K562 (cell line): ENCODE results near the gene METTL23. TPM values are rescaled to one million over a fixed set of nuclear protein-coding genes. Genes with fewer than 3 reads are reported as not detected.
"Not testable (repeated sequence)": the region's sequence is repeated elsewhere in the genome, so short reads cannot be mapped to it uniquely, and the experiment has no call there.

ENCODE experiments used
- ATAC-seq: fragments of 200-7000 bp; cut with Tn5 transposase; 3 replicates; pipeline ENCODE4 v1.9.1; 2020; ENCODE audit warnings: moderate library complexity
- BruUV-seq: library from RNA; stranded (reverse); fragments of 400-500 nt; replicated peaks from 2 replicates; lab custom pipeline; 2021; lab: Mats Ljungman, UMichigan
- CTCF ChIA-PET: fragments of 300-600 bp; formaldehyde crosslinking; extraction: SDS; loops from one replicate; lab custom pipeline; 2021; ENCODE audit warnings: low intra/inter-chr PET ratio; lab: Yijun Ruan, JAX
- POLR2A ChIA-PET: fragments of 300-600, 350-650 bp; sonication (Branson Sonifier 250); formaldehyde crosslinking; extraction: SDS; loops from one replicate; lab custom pipeline; 2021; ENCODE audit warnings: antibody characterized with exemption, inconsistent platforms; lab: Yijun Ruan, JAX
- DNase-seq, 4 experiments: peaks; one replicate each; pipeline versions ENCODE4 v3.0.0 to v3.0.0-alpha.2; 2011 to 2018; ENCODE audit warnings: low spot score in 3 of 4, mixed read lengths in 3 of 4; ENCODE audit errors: extremely low read depth in 1 of 4
- FAIRE-seq: peaks from 2 replicates; lab custom pipeline; 2011; peaks lifted over from hg19 to GRCh38; lab: Jason Lieb, UNC
- H2AFZ ChIP-seq: 2 replicates; pipeline ENCODE4 v1.6.0; 2011; ENCODE audit warnings: low read depth, low read length, control low read depth, inconsistent platforms
- H3K27ac ChIP-seq: fragments of 200-600 bp; 3 replicates; pipeline ENCODE4 v1.8.0; 2011; ENCODE audit warnings: low read depth, mild to moderate bottlenecking, control low read depth, inconsistent platforms, low read length, moderate library complexity, mixed read lengths; ENCODE audit errors: extremely low read depth
- H3K27me3 ChIP-seq, 2 experiments: fragments of 300-600 bp in 1 of 2; 2 replicates in 1 of 2; 3 replicates in 1 of 2; pipeline versions ENCODE4 v1.6.0 to v1.8.0; 2011; ENCODE audit warnings: inconsistent platforms in 2 of 2, low read length in 2 of 2, mild to moderate bottlenecking in 1 of 2, mixed read lengths in 1 of 2, moderate library complexity in 1 of 2; ENCODE audit not compliant: control insufficient read depth in 2 of 2, insufficient read depth in 2 of 2
- H3K36me3 ChIP-seq: fragments of 300-600 bp; 3 replicates; pipeline ENCODE4 v1.8.0; 2011; ENCODE audit warnings: mild to moderate bottlenecking, low read length, inconsistent platforms; ENCODE audit not compliant: control insufficient read depth, insufficient read depth
- H3K4me1 ChIP-seq, 2 experiments: fragments of 200-600 bp in 1 of 2; replicated peaks in 1 of 2; 2 replicates in 1 of 2; 3 replicates in 1 of 2; pipeline versions ENCODE4 v1.5.1 to v1.8.0; 2011; ENCODE audit warnings: inconsistent platforms in 2 of 2, low read length in 2 of 2, mild to moderate bottlenecking in 1 of 2, mixed read lengths in 1 of 2, moderate library complexity in 1 of 2; ENCODE audit not compliant: control insufficient read depth in 2 of 2, insufficient read depth in 2 of 2
- H3K4me2 ChIP-seq: 2 replicates; pipeline ENCODE4 v1.6.1; 2011; ENCODE audit warnings: low read length, control low read depth, inconsistent platforms, mixed read lengths; ENCODE audit not compliant: insufficient read depth
- H3K4me3 ChIP-seq: fragments of 200-600 bp; sonication (generic), shearing (Covaris generic); 2 replicates; pipeline ENCODE4 v1.5.1; 2016; ENCODE audit warnings: control low read depth, inconsistent platforms
- H3K79me2 ChIP-seq: fragments of 200-600 bp; 3 replicates; pipeline ENCODE4 v1.8.0; 2011; ENCODE audit warnings: low read length, inconsistent platforms; ENCODE audit not compliant: control insufficient read depth, insufficient read depth
- H3K9ac ChIP-seq, 2 experiments: 2 replicates each; pipeline versions ENCODE4 v1.6.0 to v1.6.1; 2011; ENCODE audit warnings: low read depth in 2 of 2, low read length in 2 of 2, control low read depth in 1 of 2, inconsistent platforms in 1 of 2, mild to moderate bottlenecking in 1 of 2, mixed read lengths in 1 of 2; ENCODE audit not compliant: insufficient read depth in 1 of 2
- H3K9me1 ChIP-seq: one replicate; pipeline ENCODE4 v1.6.0; 2011; ENCODE audit warnings: inconsistent platforms, mild to moderate bottlenecking, low read length, moderate library complexity; ENCODE audit not compliant: control insufficient read depth, insufficient read depth
- H3K9me3 ChIP-seq: replicated peaks from 2 replicates; pipeline ENCODE4 v1.5.1; 2011; ENCODE audit warnings: low read depth, low read length, inconsistent platforms; ENCODE audit not compliant: control insufficient read depth, insufficient read depth
- H4K20me1 ChIP-seq: replicated peaks from 2 replicates; pipeline ENCODE4 v1.6.1; 2011; ENCODE audit warnings: low read length, inconsistent platforms, mixed read lengths; ENCODE audit not compliant: control insufficient read depth, insufficient read depth
- BCLAF1 ChIP-seq, 2 experiments: fragments of 450-650 bp in 1 of 2; IDR thresholded peaks; 2 replicates each; pipeline ENCODE4 v1.6.1; 2011 to 2017; ENCODE audit warnings: low read depth in 2 of 2, antibody characterized with exemption in 1 of 2, borderline replicate concordance in 1 of 2, low read length in 1 of 2, mild to moderate bottlenecking in 1 of 2, mixed read lengths in 1 of 2; ENCODE audit not compliant: control insufficient read depth in 1 of 2
- CEBPB ChIP-seq: fragments of 450-650 bp; IDR thresholded peaks from 2 replicates; pipeline ENCODE4 v1.6.1; 2016; ENCODE audit warnings: missing genetic modification characterization, missing compliant biosample characterization
- EWSR1 ChIP-seq: fragments of 450-650 bp; IDR thresholded peaks from 2 replicates; pipeline ENCODE4 v1.6.1; 2018; ENCODE audit warnings: borderline replicate concordance, mild to moderate bottlenecking, low read depth, moderate library complexity; ENCODE audit not compliant: partially characterized antibody
- HMBOX1 ChIP-seq: sonication (generic); IDR thresholded peaks from 2 replicates; pipeline ENCODE4 v1.6.1; 2016
- KDM5B ChIP-seq: fragments of 200-600 bp; sonication (generic); IDR thresholded peaks from 2 replicates; pipeline ENCODE4 v1.6.1; 2012; ENCODE audit warnings: low read depth, mild to moderate bottlenecking, moderate library complexity, low read length, control low read depth, inconsistent platforms; ENCODE audit not compliant: insufficient replicate concordance
- NFATC3 ChIP-seq: fragments of 450-650 bp; IDR thresholded peaks from 2 replicates; pipeline ENCODE4 v1.6.1; 2017; ENCODE audit warnings: mild to moderate bottlenecking
- POLR2A ChIP-seq: fragments of 450-650 bp; conservative IDR thresholded peaks from 2 replicates; pipeline ENCODE4 v1.6.1; 2016
- POLR2AphosphoS2 ChIP-seq: IDR thresholded peaks from 2 replicates; pipeline ENCODE4 v1.6.1; 2012; ENCODE audit warnings: low read length, improper control_type of control experiment
- POLR2B ChIP-seq: fragments of 450-650 bp; IDR thresholded peaks from 2 replicates; pipeline ENCODE4 v1.6.1; 2018; ENCODE audit warnings: low read depth; ENCODE audit not compliant: partially characterized antibody
- POLR2G ChIP-seq: fragments of 200-400 bp; formaldehyde crosslinking; IDR thresholded peaks from 2 replicates; pipeline ENCODE4 v1.6.1; 2017; ENCODE audit warnings: low read depth, mild to moderate bottlenecking, antibody characterized with exemption, low read length, moderate library complexity
- SUPT5H ChIP-seq: fragments of 450-650 bp; IDR thresholded peaks from 2 replicates; pipeline ENCODE4 v1.6.1; 2016
- THRB ChIP-seq: fragments of 450-650 bp; formaldehyde crosslinking; conservative IDR thresholded peaks from 2 replicates; pipeline ENCODE4 v1.4.0; 2022; ENCODE audit warnings: mild to moderate bottlenecking, missing genetic modification characterization
- ZNF551 ChIP-seq: fragments of 250-450 bp; sonication (Bioruptor Pico); IDR thresholded peaks from 2 replicates; pipeline ENCODE4 v1.5.0; 2021; ENCODE audit warnings: mild to moderate bottlenecking, moderate library complexity
- WGBS: fragments of 100-300 bp; shearing (Covaris generic); methylation state at CpG from one replicate; pipeline ENCODE4 v1.1.6; 2016; ENCODE audit warnings: low coverage, mixed read lengths; ENCODE audit not compliant: insufficient coverage; ENCODE audit errors: missing lambda C conversion rate; 5-methylcytosine and 5-hydroxymethylcytosine counted together
- in situ Hi-C: fragments of 300-500 bp; cut with MboI; formaldehyde crosslinking; loops from 4 replicates; pipeline ENCODE4 v1.15.0; 2018; ENCODE audit warnings: inconsistent platforms, mixed read lengths
- intact Hi-C: fragments of 100-400 bp; cut with micrococcal nuclease; formaldehyde crosslinking; loops from 2 replicates; pipeline ENCODE4 v1.14.2; 2022
- polyA plus RNA-seq, 8 experiments: library from polyadenylated mRNA; depleted of rRNA in 4 of 8; stranded (reverse) in 5 of 8; unstranded in 3 of 8; fragments of >200 nt; fragmentation: Nextera tagmentation in 2 of 8; fragmentation: Illumina TruSeq in 1 of 8; extraction: Ambion mirVana in 2 of 8; extraction: Trizol in 1 of 8; gene quantifications; 2 replicates each; pipeline versions ENCODE4 v1.2.1 to v1.2.3, GENCODE V29; 2011 to 2014; ENCODE audit warnings: inconsistent platforms in 1 of 8, missing spikeins in 1 of 8
- total RNA-seq, 7 experiments: library from RNA; depleted of rRNA in 6 of 7; stranded (reverse); fragments of >200 nt in 6 of 7; fragmentation: Illumina TruSeq in 2 of 7; extraction: Trizol in 2 of 7; gene quantifications; 2 replicates each; pipeline versions ENCODE4 v1.2.1 to v1.2.3, GENCODE V29; 2011 to 2021; ENCODE audit warnings: low replicate concordance in 1 of 7

Gene METTL23
- total and polyA plus RNA-seq, 9 of the 15 experiments (the other 6 are each of a cell fraction or from before 2014, with no cell fraction given): 29.4 to 67.3 (median 41.6) TPM

- H2AFZ ChIP-seq, H3K27me3 ChIP-seq, intact Hi-C loops, H3K9me1 ChIP-seq: not testable (repeated sequence)
- peaks cover 15 to 23% of the 10 kb centered on the region in 2 experiments for H3K4me1 ChIP-seq
- peaks cover 35% of the 10 kb centered on the region for H4K20me1 ChIP-seq
- TF ChIP-seq CEBPB (peak; percentile 35; the same call in 1 of the 2 replicates), HMBOX1 (peak; percentile 25; the same call in 1 of the 2 replicates), POLR2G (peak; percentile 48; the same call in 1 of the 2 replicates), THRB (CRISPR knock-in tag) (0 out of 2 replicates have a peak, but pooled peaks have one; percentile 9), EWSR1 (peak; percentile 91), NFATC3 (0 out of 2 replicates have a peak, but pooled peaks have one; percentile 10), POLR2AphosphoS2 (peak; percentile 88; the same call in 1 of the 2 replicates), BCLAF1 (IDR thresholded peaks at IDR 0.05; ENCODE audit: borderline replicate concordance in 1 of 2, control insufficient read depth in 1 of 2, low read depth in 2 of 2, low read length in 1 of 2) (0 out of 4 replicates have a peak, but pooled peaks have one; percentile 7 to 8), SUPT5H (peak; percentile 60), ZNF551 (CRISPR knock-in tag) (0 out of 2 replicates have a peak, but pooled peaks have one; percentile 26), POLR2B (peak; percentile 46), POLR2A (peak; percentile 72), KDM5B (peak; percentile 39)
- TF ChIP-seq, all 486 proteins: peak for 13; not testable (repeated sequence) for 473
- H3K36me3 ChIP-seq: peaks cover 66% of the 10 kb centered on the region
- H3K27ac ChIP-seq: peak overlapping the region; percentile 33; the same call in 1 of the 3 replicates
- H3K4me3 ChIP-seq, CTCF ChIA-PET, ATAC-seq, FAIRE-seq, H3K9ac ChIP-seq, in situ Hi-C loops, H3K4me2 ChIP-seq, BruUV-seq, H3K9me3 ChIP-seq: not testable (repeated sequence)
- POLR2A ChIA-PET: interaction anchor here (0.6 to 8.5 kb wide), 15 partner anchors 7 to 324 kb away, joined by 3 to 75 read pairs (median 5); no protein-coding TSS in a partner anchor
- H3K79me2 ChIP-seq: peaks cover 85% of the 10 kb centered on the region
- 65% methylated on average over 12 of the region's 13 CpGs for WGBS
- peak in 1 of 4 experiments; percentile 29 for DNase-seq
Measured at GRCh38 chr17:76731800-76732733, 5.4 kb downstream of the METTL23 start.
